Activated CD4-positive, alpha-beta T cell treated with anti-CD3 and anti-CD28 coated beads, Interleukin-2, Interleukin-6, amounts not matched to agents 100 ng/mL and 50 ng/mL, durations not matched to agents 16 hours and 8 hours (primary cell): ENCODE measurements around the gene NPR1.
"Not testable (repeated sequence)": the region's sequence is repeated elsewhere in the genome, so short reads cannot be mapped to it uniquely, and the experiment has no call there.

Experiments used
- DNase-seq: peaks from one replicate; pipeline ENCODE4 v3.0.0-alpha.2; 2020

Gene NPR1

GRCh38 chr1:153651771-153652170, 26.7 kb upstream of the NPR1 start:
- DNase-seq: no peak

DNA sequence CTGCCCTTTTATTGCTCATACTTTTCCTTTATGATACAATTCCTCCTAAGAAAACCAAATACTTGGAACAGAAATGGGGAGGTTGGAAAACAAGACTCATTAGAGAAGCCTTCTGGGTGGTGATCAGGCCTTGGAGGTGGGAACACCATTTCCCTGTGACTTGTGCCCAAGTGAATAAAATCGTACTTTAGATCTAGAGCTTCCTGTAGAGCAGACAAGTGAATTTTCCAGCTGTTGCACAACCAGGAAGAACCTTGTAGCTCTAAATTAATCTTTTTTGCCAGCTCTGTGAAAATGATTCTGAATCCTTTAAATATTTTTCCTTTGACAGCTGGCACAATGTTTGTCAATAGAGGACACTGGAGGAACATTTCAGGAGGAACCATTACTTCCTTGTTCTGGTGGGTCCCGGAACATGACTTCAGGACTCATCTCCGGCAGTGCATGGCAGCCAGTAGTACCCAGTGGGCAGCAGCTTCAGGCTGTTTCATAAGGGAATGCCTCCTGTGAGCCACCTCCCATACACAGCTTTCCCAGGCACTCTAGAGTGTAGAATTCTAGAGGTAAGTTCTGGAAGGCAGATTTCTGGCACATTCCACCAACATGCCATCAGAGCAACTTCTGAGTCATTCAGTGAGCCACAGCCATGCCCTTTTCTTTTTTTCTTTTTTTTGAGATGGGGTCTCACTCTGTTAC, 25.5 kb upstream of the NPR1 start:
- no peak for DNase-seq

DNA sequence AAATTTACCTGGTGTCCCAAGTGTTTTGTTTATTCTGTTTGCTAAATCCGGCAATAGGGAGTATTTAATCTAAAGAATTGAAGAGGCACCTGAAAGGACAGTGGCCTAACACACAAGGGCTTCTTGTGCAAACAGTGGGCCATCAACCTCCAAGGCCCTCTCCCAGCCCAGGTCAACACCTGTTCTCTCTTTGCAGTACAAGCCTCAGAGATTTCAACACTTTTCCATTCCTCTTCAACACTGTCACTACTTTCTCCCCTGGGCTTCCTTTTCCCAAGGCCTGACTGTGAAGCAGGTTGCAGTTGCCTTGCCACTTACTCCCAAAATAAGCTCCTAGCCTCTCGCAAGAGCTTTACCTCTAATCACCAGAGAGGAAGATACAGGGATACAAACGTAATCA, 23.2 kb upstream of the NPR1 start:
- no peak for DNase-seq

GRCh38 chr1:153658400-153659174, 19.9 kb upstream of the NPR1 start, which contains the start of gene SNAPIN:
SNAPIN (plus strand) TSS chr1:153658703; CDS start chr1:153658744, 41 bp downstream.
- peak; percentile 95 for DNase-seq

DNA sequence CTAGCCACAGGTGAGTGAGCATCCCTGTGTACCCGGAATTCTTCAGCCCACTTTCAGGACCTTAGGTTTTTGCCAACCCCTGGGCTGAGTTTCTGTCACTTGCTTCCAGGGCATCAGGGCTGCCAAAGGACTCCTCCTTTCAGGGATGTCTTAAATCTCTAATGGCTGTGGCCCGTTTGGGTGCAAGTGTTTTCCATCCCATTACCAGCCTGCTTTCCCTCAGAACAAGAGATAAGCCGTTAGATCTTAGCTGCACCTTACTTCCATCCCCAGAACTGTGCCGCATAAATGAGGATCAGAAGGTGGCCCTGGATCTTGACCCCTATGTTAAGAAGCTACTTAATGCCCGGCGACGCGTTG, 19.3 kb upstream of the NPR1 start:
- DNase-seq: no peak

- no peak for DNase-seq
Observed at GRCh38 chr1:153659656-153660055, 18.8 kb upstream of the NPR1 start.

DNA sequence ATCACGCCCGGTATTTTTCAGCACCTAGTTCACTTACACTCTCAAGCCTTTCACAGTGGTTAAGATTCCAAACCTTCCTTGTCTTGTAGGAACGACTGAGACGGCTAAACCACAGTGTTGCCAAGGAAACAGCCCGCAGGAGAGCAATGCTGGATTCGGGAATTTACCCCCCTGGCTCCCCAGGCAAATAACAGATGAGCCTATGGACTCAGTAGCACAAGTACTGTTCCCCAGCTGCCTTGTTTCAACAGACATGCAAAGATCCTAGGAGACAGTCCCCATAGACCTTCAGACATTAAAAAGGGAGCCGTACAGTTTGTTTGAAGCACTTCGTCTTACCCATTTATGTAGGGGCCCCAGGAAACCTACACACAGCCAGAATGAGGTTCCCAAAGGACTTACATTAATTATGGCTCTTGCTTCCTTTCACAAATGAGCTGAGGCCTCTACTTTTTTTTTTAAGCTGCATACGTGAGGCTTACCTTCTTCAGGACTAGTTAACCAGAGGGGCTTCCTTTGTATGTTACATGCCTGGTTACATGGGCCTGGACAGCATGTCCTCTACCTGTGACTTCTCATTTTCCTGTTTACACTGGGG, 17.3 kb upstream of the NPR1 start:
- DNase-seq: no peak

DNA sequence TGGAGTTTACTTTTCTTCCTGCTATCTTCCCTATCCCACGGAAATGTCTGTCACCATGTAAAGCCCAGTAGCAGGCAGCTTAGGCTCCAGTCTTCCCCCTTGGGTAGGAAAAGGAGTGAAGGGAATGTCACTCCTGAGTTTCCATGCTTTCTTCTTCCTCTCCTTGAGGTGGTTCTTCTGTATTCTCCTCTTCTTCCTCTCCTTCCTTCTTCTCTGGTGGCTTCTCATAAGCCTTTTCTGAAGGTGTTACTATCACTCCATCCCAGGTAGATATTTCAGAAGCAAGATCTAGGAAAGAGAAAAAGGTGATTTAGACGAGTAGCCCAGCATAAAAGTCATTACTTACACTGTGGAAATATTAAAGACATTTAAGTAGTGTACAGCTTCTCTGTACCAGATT, 16.2 kb upstream of the NPR1 start:
- no peak for DNase-seq

GRCh38 chr1:153663211-153663610, 15.3 kb upstream of the NPR1 start:
- no peak for DNase-seq

- DNase-seq: no peak
Observed at GRCh38 chr1:153667439-153667838, 11.0 kb upstream of the NPR1 start.

GRCh38 chr1:153668672-153669071, 9.8 kb upstream of the NPR1 start:
- not testable (repeated sequence) for DNase-seq

DNA sequence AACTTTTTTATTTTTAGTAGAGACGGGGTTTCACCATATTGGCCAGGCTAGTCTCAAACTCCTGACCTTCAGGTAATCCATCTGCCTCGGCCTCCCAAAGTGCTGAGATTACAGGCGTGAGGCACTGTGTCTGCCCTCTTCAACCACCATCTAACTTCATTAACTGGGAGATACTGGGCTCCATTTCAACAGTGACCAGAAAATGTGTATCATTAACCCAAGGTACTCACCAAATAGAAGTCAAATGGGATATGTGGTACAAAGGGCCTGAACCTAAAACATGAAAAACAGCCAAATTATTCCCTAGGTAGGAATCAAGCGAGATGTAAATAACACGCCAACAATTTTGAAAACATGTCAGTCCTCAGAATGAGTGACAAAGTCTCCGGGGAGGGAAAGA, 8.9 kb upstream of the NPR1 start:
- DNase-seq: no peak

GRCh38 chr1:153670257-153670858, 8.1 kb upstream of the NPR1 start:
- DNase-seq: no peak

DNA sequence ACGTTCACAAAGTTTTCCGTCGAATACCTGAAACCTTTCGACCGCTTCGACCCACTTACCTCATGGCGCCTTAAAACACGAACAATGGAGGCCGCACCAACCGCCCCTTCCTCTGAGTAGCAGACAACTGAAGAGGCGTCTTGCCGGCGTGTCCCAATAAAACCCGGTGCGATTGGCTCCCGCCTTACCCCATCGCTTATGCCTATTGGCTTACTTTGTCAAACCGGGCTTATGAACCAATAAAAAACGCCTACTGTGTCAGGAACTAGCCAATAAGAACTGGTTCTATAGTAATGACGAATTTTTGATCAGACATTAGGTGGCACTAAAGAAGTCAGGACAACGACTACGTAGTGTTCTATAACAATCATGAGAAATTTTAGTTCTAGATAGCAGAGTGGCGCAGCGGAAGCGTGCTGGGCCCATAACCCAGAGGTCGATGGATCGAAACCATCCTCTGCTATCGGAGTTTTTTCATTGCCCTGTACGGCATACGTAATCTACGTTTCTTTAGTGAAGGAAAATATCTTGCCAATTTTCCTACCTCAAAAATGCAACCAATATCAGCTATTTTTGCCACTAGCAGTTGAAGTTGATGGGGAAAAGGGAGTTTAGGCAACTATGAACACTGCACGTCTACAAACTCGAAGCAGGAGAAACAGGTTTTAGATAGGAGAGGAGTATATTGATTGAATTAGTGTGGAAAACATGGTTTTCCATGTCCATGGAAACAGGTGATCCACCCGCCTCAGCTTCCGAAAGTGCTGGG, 7.4 kb upstream of the NPR1 start, which contains the start of gene ILF2:
Gene ILF2 (minus strand): TSS at position 135 of the 769 bp plus-strand sequence. CDS start 71 bp downstream, at position 64.
- DNase-seq: peak; percentile 99

GRCh38 chr1:153671628-153672353, 6.7 kb upstream of the NPR1 start:
- DNase-seq: peak; percentile 70

GRCh38 chr1:153673511-153673910, 5.0 kb upstream of the NPR1 start:
- no peak for DNase-seq

DNA sequence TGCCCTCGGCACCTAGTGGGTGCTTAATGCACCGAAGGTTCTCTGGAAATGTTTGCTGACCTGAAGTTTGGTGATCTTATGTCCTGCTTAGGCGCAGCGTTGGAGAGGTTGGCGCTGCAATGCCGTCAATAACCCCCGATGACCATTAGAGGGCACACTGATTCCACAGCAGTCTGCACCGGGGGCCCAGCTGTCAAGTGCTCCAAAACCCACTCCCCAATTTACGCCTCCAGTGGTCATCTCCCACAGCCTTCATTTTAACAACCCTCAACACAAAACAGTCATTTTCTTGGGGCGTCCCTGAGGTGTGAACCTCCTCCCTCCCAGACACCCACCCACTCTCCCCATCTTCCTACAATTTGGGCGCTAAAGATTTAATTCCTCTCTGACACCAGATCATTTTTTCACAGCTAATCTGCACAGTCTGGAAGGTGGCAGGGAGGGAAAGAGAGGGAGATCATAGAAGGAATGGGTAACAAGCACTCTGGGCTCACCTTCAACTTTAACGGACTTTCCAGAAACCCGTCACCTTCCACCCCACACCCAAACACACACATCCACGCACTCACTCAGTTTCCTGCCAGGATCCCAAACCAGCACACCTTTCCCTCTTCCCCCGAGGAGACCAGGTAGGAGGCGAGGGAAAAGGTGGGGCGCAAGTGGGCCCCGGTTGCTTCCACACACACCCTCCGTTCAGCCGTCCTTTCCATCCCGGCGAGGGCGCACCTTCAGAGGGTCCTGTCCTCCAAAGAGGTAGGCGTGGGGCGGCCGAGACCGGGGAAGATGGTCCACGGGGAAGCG, 570 bp upstream of the NPR1 start:
- peak; percentile 69 for DNase-seq

GRCh38 chr1:153679337-153680119, 1.0 kb downstream of the NPR1 start:
- DNase-seq: no peak

DNA sequence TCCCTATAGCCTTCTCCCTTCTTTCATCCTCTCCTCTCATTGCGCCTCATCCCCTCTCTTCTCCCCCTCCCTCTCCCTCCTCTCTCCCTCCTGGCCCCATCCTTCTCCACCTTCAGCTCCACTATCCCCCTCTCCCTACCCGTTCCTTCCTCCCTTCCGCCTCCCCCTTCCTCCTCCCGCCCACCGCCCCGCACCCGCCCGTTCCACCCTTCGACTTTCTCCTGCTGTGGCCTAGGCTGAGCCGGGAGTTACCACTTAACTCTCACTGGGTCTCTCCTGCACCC, 1.6 kb downstream of the NPR1 start:
- no peak for DNase-seq

DNA sequence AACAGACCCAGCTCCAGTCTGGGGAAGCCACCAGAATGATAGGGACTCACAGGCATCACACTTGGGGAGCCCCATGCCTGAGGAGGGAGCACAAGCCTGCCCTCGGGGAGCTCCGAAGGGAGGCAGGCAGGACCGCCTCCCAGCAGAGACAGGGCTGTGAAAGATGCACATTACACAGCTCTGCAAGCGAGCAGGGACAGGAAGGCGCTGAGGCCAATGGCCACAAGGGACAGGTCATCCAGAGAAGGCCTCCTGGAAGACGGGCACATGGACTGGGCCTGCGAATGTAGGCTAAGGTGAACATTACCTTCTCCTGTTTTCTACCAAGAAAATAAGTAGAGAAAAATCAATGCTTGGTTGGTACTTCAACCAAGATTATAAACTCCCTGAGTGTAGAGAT, 4.2 kb downstream of the NPR1 start:
- no peak for DNase-seq

GRCh38 chr1:153683854-153684253, 5.4 kb downstream of the NPR1 start:
- DNase-seq: no peak
